ENCODE measurements around the gene GDI1. TPM values are rescaled to one million over a fixed set of nuclear protein-coding genes. Genes with fewer than 3 reads are reported as not detected.
A peak's percentile ranks its signal among the peaks of the same experiment; 100 is the strongest.

The GDI1 gene
- total and polyA plus RNA-seq, 9 of the 15 experiments (the other 6 are each of a cell fraction or from before 2014, with no cell fraction given) = 0.97 to 82.6 (median 37.5) TPM

- TF ChIP-seq MGA (IDR thresholded peaks at IDR 0.05) (peak; percentile 100), FIP1L1 (IDR thresholded peaks at IDR 0.05; ENCODE audit: low read depth, low read length, poor library complexity, severe bottlenecking) (peak; percentile 67), TCF7 (IDR thresholded peaks at IDR 0.05; ENCODE audit: borderline replicate concordance) (no peak), POU5F1 (IDR thresholded peaks at IDR 0.05; ENCODE audit: borderline replicate concordance, low read depth, low read length, partially characterized antibody) (peak; percentile 41), MAFG (tag; conservative IDR thresholded peaks at IDR 0.05) (no peak), RBM34 (IDR thresholded peaks at IDR 0.05; ENCODE audit: borderline replicate concordance, insufficient read depth, low read length) (no peak), PYGO2 (tag; IDR thresholded peaks at IDR 0.05) (no peak), HBP1 (CRISPR knock-in tag; IDR thresholded peaks at IDR 0.05) (no peak), TFAP4 (CRISPR knock-in tag; IDR thresholded peaks at IDR 0.05; ENCODE audit: borderline replicate concordance) (peak; percentile 90), RCOR1 (IDR thresholded peaks at IDR 0.05; ENCODE audit: borderline replicate concordance in 1 of 2, low read depth in 2 of 2, low read length in 2 of 2) (0 out of 4 replicates have a peak, but pooled peaks of 1 of the 2 experiments have one; percentile 41)
Observed at GRCh38 chrX:154478728-154479622, 42.0 kb downstream of the GDI1 start, which contains the start of gene LAGE3 (continued).
